Measurements from ENCODE around the gene ITPKB. TPM values are rescaled to one million over a fixed set of nuclear protein-coding genes. Genes with fewer than 3 reads are reported as not detected.

The ITPKB gene
- total RNA-seq, 2 donors from 2014 or later, result 26.9 to 28.4 TPM

DNA sequence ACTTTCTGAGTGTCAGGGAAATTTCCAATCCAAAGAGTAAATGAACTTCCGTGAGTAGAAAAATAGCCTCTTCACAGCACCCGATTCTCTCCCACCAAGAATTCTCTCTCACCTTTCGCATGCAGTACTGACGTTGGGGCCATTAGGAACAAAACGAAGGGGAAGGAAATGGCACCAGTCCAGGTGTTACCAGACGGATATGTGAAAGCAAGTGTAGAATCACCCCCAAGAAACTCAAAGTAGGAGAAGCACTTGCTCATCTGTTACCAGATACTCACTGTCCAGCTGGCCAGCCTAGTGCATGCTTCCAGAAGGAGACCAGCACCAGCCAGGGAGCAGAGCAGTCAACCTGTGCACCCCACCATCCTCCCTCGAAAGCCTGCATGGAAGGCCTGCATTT, 55.1 kb downstream of the ITPKB start:
- Histone ChIP-seq H3K4me1 (ENCODE audit: control insufficient read depth in 1 of 2, low read depth in 2 of 2) (peaks cover 37 to 62% of the 10 kb centered on the region in 2 donors), H3K27ac (no peak overlapping the region), H3K36me3 (no peaks in the 10 kb centered on the region), H3K9me3 (no peaks in the 10 kb centered on the region), H3K4me3 (no peak overlapping the region), H3K27me3 (replicated peaks; ENCODE audit: insufficient read depth) (no peaks in the 10 kb centered on the region)
- ATAC-seq (ENCODE audit: insufficient number of reproducible peaks, low FRiP score, low read depth) (no peak), DNase-seq (ENCODE audit: low spot score) (no peak)
- no peak for TF ChIP-seq CTCF (IDR thresholded peaks at IDR 0.05)

GRCh38 chr1:226682871-226683814, 55.9 kb downstream of the ITPKB start:
- DNase-seq (ENCODE audit: low spot score) (no peak), ATAC-seq (ENCODE audit: insufficient number of reproducible peaks, low FRiP score, low read depth) (no peak)
- Histone ChIP-seq H3K4me3 (no peak overlapping the region), H3K27ac (no peak overlapping the region), H3K4me1 (ENCODE audit: control insufficient read depth in 1 of 2, low read depth in 2 of 2) (peaks cover 29 to 58% of the 10 kb centered on the region in 2 donors), H3K9me3 (no peaks in the 10 kb centered on the region), H3K36me3 (no peaks in the 10 kb centered on the region), H3K27me3 (replicated peaks; ENCODE audit: insufficient read depth) (no peaks in the 10 kb centered on the region)
- no peak for TF ChIP-seq CTCF (IDR thresholded peaks at IDR 0.05)

DNA sequence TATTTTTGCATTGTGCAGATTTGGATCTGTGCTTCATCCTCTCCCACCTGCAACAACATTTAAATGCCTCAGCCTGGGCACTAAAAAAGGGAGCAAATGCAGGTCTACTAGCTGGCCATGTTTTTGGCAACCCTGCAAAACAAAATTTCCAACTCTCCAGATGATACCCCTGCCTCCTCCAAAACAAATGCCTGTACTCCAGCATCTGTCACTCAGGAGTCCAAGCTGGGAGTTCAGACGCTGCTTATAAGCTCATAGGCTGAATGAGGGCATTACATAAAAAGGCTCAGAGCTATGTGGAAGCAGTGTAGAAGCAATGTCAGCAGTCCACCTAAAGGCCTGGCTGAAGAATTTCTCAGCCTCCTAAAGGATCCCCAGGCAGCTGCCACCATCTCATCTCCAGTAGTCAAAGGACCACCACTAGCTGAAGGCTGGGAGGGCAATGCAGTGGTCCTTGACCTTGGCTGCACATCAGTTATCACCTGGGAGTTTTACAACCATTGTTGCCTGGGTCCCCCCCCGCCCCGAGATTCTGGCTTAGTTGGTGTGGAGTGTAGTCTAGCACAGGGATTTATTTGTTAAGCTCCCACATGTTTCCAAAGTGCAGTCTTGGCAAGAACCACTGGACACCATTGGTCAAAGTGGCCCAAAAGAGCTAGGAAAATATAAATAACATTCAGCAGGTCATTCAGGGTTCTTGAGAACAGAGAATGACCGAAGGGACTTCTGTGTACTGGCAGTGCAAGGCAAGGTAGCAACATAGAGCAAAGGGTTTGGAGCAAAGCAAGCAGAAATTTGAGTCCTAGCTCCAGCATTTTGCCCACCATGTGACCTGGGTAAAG, 57.2 kb downstream of the ITPKB start:
- no peaks in the 10 kb centered on the region for H3K9me3 ChIP-seq
- TF ChIP-seq CTCF (IDR thresholded peaks at IDR 0.05), result no peak
- no peaks in the 10 kb centered on the region for H3K36me3 ChIP-seq
- no peak overlapping the region for H3K27ac ChIP-seq
- no peaks in the 10 kb centered on the region for H3K27me3 ChIP-seq (replicated peaks; ENCODE audit: insufficient read depth)
- DNase-seq (ENCODE audit: low spot score), result no peak
- peaks cover 28 to 56% of the 10 kb centered on the region in 2 donors for H3K4me1 ChIP-seq (ENCODE audit: control insufficient read depth in 1 of 2, low read depth in 2 of 2)
- H3K4me3 ChIP-seq, result no peak overlapping the region
- no peak for ATAC-seq (ENCODE audit: insufficient number of reproducible peaks, low FRiP score, low read depth)

DNA sequence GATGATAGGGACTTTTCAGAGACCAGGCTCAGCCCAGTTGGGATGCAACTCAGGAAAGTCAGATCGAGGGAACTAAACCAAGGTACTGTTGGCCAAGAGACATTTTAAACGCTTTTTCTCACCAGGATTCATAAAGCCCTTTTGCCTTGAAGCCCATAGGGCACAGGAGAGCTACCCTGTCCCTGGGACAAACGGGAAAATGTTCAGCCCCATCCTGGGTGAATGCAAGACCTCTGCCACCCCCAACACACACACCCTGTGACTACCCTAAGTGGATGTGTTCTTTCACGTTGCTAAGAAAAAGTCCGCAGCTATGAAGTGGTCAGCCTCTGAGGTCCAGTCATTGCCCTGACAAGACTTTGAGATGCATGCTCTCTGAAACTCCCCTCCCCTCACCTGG, 58.4 kb downstream of the ITPKB start:
- peak; percentile 7 for ATAC-seq (ENCODE audit: insufficient number of reproducible peaks, low FRiP score, low read depth)
- Histone ChIP-seq H3K4me3 (peak overlapping the region; percentile 74), H3K27ac (peak overlapping the region; percentile 91 to 95), H3K27me3 (replicated peaks; ENCODE audit: insufficient read depth) (no peaks in the 10 kb centered on the region), H3K4me1 (ENCODE audit: control insufficient read depth in 1 of 2, low read depth in 2 of 2) (peaks cover 34 to 60% of the 10 kb centered on the region in 2 donors), H3K9me3 (no peaks in the 10 kb centered on the region), H3K36me3 (no peaks in the 10 kb centered on the region)
- TF ChIP-seq CTCF (IDR thresholded peaks at IDR 0.05), result no peak
- DNase-seq (ENCODE audit: low spot score), result no peak

Data from thoracic aorta (tissue), 2 donors.